PC-9 (cell line): ENCODE data around the gene PGK1.

ENCODE experiments used
- EZH2 ChIP-seq: fragments of 200-600 bp; sonication (generic); IDR thresholded peaks from 2 replicates; pipeline ENCODE4 v1.8.0; 2017; ENCODE audit warnings: antibody characterized with exemption, low read depth
- TF ChIP-seq, protein P1 (sequence below): fragments of 200-600 bp; sonication (generic); conservative IDR thresholded peaks from 2 replicates; pipeline ENCODE4 v1.6.1; 2017; ENCODE audit warnings: mixed run types, antibody characterized with exemption, mild to moderate bottlenecking, moderate library complexity

GRCh38 chrX:78116365-78116764 is 12.3 kb downstream of the PGK1 start:
- TF ChIP-seq, protein P1, sequence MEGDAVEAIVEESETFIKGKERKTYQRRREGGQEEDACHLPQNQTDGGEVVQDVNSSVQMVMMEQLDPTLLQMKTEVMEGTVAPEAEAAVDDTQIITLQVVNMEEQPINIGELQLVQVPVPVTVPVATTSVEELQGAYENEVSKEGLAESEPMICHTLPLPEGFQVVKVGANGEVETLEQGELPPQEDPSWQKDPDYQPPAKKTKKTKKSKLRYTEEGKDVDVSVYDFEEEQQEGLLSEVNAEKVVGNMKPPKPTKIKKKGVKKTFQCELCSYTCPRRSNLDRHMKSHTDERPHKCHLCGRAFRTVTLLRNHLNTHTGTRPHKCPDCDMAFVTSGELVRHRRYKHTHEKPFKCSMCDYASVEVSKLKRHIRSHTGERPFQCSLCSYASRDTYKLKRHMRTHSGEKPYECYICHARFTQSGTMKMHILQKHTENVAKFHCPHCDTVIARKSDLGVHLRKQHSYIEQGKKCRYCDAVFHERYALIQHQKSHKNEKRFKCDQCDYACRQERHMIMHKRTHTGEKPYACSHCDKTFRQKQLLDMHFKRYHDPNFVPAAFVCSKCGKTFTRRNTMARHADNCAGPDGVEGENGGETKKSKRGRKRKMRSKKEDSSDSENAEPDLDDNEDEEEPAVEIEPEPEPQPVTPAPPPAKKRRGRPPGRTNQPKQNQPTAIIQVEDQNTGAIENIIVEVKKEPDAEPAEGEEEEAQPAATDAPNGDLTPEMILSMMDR: no peak
- TF ChIP-seq EZH2: no peak
